ENCODE data around the gene HEATR9. TPM values are rescaled to one million over a fixed set of nuclear protein-coding genes. Genes with fewer than 3 reads are reported as not detected.

Gene HEATR9
- total RNA-seq, 1 experiment from 2014 or later: not detected

DNA sequence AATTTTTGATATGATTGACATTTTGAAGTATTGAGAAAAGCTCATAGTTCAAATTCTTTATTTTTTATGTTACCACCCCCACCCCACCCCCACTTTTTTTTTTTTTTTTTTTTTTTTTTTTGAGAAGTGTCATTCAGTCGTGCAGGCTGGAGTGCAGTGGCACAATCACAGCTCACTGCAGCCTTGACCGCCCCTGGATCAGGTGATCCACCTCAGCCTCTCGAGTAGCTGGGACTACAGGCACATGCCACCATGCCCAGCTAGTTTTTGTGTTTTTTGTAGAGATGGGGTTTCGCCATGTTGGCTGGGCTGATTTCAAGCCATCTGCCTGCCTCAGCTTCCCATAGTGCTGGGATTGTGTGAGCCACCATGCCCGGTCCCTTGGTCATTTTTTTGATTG, 52.0 kb downstream of the HEATR9 start (continued):
- TF ChIP-seq, protein P1, sequence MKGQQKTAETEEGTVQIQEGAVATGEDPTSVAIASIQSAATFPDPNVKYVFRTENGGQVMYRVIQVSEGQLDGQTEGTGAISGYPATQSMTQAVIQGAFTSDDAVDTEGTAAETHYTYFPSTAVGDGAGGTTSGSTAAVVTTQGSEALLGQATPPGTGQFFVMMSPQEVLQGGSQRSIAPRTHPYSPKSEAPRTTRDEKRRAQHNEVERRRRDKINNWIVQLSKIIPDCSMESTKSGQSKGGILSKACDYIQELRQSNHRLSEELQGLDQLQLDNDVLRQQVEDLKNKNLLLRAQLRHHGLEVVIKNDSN (CRISPR knock-in tag; IDR thresholded peaks at IDR 0.05): no peak
- TF ChIP-seq TP53 (CRISPR knock-in tag; IDR thresholded peaks at IDR 0.05) (no peak), ATF1 (CRISPR knock-in tag; IDR thresholded peaks at IDR 0.05) (no peak), RORB (CRISPR knock-in tag; IDR thresholded peaks at IDR 0.05) (no peak), ELF4 (CRISPR knock-in tag; IDR thresholded peaks at IDR 0.05; ENCODE audit: low read depth) (no peak)
- TF ChIP-seq, protein P2, sequence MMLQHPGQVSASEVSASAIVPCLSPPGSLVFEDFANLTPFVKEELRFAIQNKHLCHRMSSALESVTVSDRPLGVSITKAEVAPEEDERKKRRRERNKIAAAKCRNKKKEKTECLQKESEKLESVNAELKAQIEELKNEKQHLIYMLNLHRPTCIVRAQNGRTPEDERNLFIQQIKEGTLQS (CRISPR knock-in tag; conservative IDR thresholded peaks at IDR 0.05): no peak
- TF ChIP-seq, protein P3, sequence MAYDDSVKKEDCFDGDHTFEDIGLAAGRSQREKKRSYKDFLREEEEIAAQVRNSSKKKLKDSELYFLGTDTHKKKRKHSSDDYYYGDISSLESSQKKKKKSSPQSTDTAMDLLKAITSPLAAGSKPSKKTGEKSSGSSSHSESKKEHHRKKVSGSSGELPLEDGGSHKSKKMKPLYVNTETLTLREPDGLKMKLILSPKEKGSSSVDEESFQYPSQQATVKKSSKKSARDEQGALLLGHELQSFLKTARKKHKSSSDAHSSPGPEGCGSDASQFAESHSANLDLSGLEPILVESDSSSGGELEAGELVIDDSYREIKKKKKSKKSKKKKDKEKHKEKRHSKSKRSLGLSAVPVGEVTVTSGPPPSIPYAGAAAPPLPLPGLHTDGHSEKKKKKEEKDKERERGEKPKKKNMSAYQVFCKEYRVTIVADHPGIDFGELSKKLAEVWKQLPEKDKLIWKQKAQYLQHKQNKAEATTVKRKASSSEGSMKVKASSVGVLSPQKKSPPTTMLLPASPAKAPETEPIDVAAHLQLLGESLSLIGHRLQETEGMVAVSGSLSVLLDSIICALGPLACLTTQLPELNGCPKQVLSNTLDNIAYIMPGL (CRISPR knock-in tag; IDR thresholded peaks at IDR 0.05): no peak
- TF ChIP-seq, protein P4, sequence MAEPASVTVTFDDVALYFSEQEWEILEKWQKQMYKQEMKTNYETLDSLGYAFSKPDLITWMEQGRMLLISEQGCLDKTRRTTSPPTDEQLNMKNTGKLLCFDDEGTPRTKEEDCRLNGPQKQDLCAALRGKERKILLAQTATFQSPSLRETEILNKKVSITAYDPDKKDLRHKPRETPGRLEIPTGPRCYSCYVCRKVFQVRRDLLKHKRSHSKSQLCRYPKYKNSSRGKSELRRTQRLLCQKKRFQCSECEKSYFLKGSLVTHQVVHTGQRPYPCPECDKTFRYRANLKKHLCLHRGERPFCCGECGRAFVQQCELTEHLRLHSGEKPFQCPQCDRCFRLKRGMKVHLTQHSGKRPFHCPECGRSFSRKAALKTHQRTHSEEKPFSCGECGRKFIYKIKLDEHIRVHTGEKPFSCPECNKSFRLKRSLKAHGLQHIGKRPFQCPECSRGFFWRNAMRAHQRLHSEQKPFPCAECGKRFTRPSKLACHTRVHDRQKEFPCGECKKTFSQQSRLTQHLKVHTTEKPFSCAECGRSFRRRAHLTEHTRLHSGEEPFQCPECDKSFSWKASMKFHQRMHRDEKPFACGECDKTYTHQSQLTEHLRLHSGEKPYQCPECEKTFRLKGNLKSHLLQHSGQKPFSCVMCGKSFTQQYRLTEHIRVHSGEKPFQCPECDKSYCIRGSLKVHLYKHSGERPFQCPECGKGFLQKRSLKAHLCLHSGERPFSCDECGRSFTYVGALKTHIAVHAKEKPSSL (CRISPR knock-in tag; conservative IDR thresholded peaks at IDR 0.05): no peak

DNA sequence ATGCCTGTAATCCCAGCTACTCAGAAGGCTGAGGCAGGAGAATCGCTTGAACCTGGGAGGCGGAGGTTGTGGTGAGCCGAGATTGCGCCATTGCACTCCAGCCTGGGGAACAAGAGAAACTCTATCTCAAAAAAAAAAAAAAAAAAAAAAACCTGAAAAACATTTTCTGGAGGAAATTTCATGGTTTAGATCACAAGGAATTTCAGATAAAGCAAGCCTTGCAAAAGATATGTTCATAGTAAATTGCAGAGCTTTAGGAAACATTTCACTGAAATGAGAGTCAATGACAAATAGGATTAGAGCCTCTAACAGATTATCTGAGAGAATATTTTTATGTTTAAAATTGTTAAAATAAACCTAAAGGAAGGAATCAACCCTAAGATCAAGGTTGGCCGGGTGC, 56.2 kb downstream of the HEATR9 start:
- peaks cover 29% of the 10 kb centered on the region for H3K36me3 Mint-ChIP-seq
- DNase-seq (ENCODE audit: low spot score) (no peak), ATAC-seq (no peak)
- no peak overlapping the region for H3K27ac Mint-ChIP-seq
- no peaks in the 10 kb centered on the region for H3K9me3 Mint-ChIP-seq
- TF ChIP-seq, protein P5, sequence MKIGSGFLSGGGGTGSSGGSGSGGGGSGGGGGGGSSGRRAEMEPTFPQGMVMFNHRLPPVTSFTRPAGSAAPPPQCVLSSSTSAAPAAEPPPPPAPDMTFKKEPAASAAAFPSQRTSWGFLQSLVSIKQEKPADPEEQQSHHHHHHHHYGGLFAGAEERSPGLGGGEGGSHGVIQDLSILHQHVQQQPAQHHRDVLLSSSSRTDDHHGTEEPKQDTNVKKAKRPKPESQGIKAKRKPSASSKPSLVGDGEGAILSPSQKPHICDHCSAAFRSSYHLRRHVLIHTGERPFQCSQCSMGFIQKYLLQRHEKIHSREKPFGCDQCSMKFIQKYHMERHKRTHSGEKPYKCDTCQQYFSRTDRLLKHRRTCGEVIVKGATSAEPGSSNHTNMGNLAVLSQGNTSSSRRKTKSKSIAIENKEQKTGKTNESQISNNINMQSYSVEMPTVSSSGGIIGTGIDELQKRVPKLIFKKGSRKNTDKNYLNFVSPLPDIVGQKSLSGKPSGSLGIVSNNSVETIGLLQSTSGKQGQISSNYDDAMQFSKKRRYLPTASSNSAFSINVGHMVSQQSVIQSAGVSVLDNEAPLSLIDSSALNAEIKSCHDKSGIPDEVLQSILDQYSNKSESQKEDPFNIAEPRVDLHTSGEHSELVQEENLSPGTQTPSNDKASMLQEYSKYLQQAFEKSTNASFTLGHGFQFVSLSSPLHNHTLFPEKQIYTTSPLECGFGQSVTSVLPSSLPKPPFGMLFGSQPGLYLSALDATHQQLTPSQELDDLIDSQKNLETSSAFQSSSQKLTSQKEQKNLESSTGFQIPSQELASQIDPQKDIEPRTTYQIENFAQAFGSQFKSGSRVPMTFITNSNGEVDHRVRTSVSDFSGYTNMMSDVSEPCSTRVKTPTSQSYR (CRISPR knock-in tag; IDR thresholded peaks at IDR 0.05): no peak
- TF ChIP-seq RELA (CRISPR knock-in tag; IDR thresholded peaks at IDR 0.05; ENCODE audit: borderline replicate concordance): no peak
- no peak for TF ChIP-seq ETV6 (CRISPR knock-in tag; IDR thresholded peaks at IDR 0.05)
- no peak for TF ChIP-seq NFATC4 (CRISPR knock-in tag; IDR thresholded peaks at IDR 0.05)
- no peaks in the 10 kb centered on the region for H3K27me3 Mint-ChIP-seq (ENCODE audit: low read depth)
- ChIA-PET CTCF (interaction anchor here (0.7 to 3.0 kb wide), 3 partner anchors 16 to 49 kb away, joined by 4 to 22 read pairs (median 4); no protein-coding TSS in a partner anchor), POLR2A (interaction anchor here (0.9 kb wide), 1 partner anchor 48 kb away, joined by 4 read pairs; no protein-coding TSS in a partner anchor)
- H3K4me3 Mint-ChIP-seq: no peak overlapping the region
- H3K4me1 Mint-ChIP-seq: peaks cover 37% of the 10 kb centered on the region

DNA sequence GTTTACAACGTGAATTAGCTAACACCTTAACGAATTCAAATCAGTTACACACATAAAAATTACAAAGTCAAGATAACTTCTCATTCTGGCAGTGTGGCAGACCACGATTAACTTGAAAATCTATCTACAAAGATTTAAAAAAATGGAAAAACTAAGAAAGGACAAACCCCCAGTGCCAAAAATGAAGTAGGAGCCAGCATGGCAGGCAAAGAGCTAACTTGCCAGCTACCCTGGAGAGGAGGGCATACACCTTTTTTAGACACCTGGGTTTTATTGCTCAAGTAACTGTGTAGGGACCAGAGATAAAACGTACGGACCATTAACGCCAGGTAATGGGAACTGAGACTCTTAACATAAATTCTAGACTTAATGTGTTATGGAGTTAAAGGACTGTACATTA, 56.9 kb downstream of the HEATR9 start:
- ATAC-seq (no peak), DNase-seq (ENCODE audit: low spot score) (no peak)
- CTCF ChIA-PET: interaction anchor here (3.0 kb wide), 1 partner anchor 48 kb away, joined by 22 read pairs; no protein-coding TSS in a partner anchor
- Mint-ChIP-seq H3K4me1 (peaks cover 37% of the 10 kb centered on the region), H3K36me3 (peaks cover 26% of the 10 kb centered on the region), H3K9me3 (no peaks in the 10 kb centered on the region), H3K4me3 (peak overlapping the region; percentile 99), H3K27me3 (ENCODE audit: low read depth) (no peaks in the 10 kb centered on the region), H3K27ac (no peak overlapping the region)
- POLR2A ChIA-PET: interaction anchor here (0.6 kb wide), 1 partner anchor 27 kb away, joined by 3 read pairs; no protein-coding TSS in a partner anchor
- TF ChIP-seq, protein P2 (CRISPR knock-in tag; conservative IDR thresholded peaks at IDR 0.05): no peak
- TF ChIP-seq CREM (CRISPR knock-in tag; IDR thresholded peaks at IDR 0.05) (no peak), PRRX2 (CRISPR knock-in tag; IDR thresholded peaks at IDR 0.05) (no peak), FOXP1 (CRISPR knock-in tag; IDR thresholded peaks at IDR 0.05; ENCODE audit: borderline replicate concordance) (no peak), FOXK1 (CRISPR knock-in tag; IDR thresholded peaks at IDR 0.05) (no peak), KAT7 (CRISPR knock-in tag; IDR thresholded peaks at IDR 0.05; ENCODE audit: borderline replicate concordance) (no peak), TEAD1 (CRISPR knock-in tag; IDR thresholded peaks at IDR 0.05) (no peak)
- TF ChIP-seq, protein P3 (CRISPR knock-in tag; IDR thresholded peaks at IDR 0.05): no peak
- TF ChIP-seq, protein P6, sequence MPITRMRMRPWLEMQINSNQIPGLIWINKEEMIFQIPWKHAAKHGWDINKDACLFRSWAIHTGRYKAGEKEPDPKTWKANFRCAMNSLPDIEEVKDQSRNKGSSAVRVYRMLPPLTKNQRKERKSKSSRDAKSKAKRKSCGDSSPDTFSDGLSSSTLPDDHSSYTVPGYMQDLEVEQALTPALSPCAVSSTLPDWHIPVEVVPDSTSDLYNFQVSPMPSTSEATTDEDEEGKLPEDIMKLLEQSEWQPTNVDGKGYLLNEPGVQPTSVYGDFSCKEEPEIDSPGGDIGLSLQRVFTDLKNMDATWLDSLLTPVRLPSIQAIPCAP (CRISPR knock-in tag; IDR thresholded peaks at IDR 0.05): no peak

All from WTC11 (cell line).